K562 (cell line): ENCODE measurements around the gene CCDC18. TPM values are rescaled to one million over a fixed set of nuclear protein-coding genes. Genes with fewer than 3 reads are reported as not detected.

Source experiments
- ATAC-seq: fragments of 200-7000 bp; cut with Tn5 transposase; 3 replicates; pipeline ENCODE4 v1.9.1; 2020; ENCODE audit warnings: moderate library complexity
- BruUV-seq: library from RNA; stranded (reverse); fragments of 400-500 nt; replicated peaks from 2 replicates; lab custom pipeline; 2021; lab: Mats Ljungman, UMichigan
- CTCF ChIA-PET: fragments of 300-600 bp; formaldehyde crosslinking; extraction: SDS; loops from one replicate; lab custom pipeline; 2021; ENCODE audit warnings: low intra/inter-chr PET ratio; lab: Yijun Ruan, JAX
- POLR2A ChIA-PET: fragments of 300-600, 350-650 bp; sonication (Branson Sonifier 250); formaldehyde crosslinking; extraction: SDS; loops from one replicate; lab custom pipeline; 2021; ENCODE audit warnings: antibody characterized with exemption, inconsistent platforms; lab: Yijun Ruan, JAX
- DNase-seq, 4 experiments: peaks; one replicate each; pipeline versions ENCODE4 v3.0.0 to v3.0.0-alpha.2; 2011 to 2018; ENCODE audit warnings: low spot score in 3 of 4, mixed read lengths in 3 of 4; ENCODE audit errors: extremely low read depth in 1 of 4
- FAIRE-seq: peaks from 2 replicates; lab custom pipeline; 2011; peaks lifted over from hg19 to GRCh38; lab: Jason Lieb, UNC
- H2AFZ ChIP-seq: 2 replicates; pipeline ENCODE4 v1.6.0; 2011; ENCODE audit warnings: low read depth, low read length, control low read depth, inconsistent platforms
- H3K27ac ChIP-seq: fragments of 200-600 bp; 3 replicates; pipeline ENCODE4 v1.8.0; 2011; ENCODE audit warnings: low read depth, mild to moderate bottlenecking, control low read depth, inconsistent platforms, low read length, moderate library complexity, mixed read lengths; ENCODE audit errors: extremely low read depth
- H3K27me3 ChIP-seq, 2 experiments: fragments of 300-600 bp in 1 of 2; 2 replicates in 1 of 2; 3 replicates in 1 of 2; pipeline versions ENCODE4 v1.6.0 to v1.8.0; 2011; ENCODE audit warnings: inconsistent platforms in 2 of 2, low read length in 2 of 2, mild to moderate bottlenecking in 1 of 2, mixed read lengths in 1 of 2, moderate library complexity in 1 of 2; ENCODE audit not compliant: control insufficient read depth in 2 of 2, insufficient read depth in 2 of 2
- H3K36me3 ChIP-seq: fragments of 300-600 bp; 3 replicates; pipeline ENCODE4 v1.8.0; 2011; ENCODE audit warnings: mild to moderate bottlenecking, low read length, inconsistent platforms; ENCODE audit not compliant: control insufficient read depth, insufficient read depth
- H3K4me1 ChIP-seq, 2 experiments: fragments of 200-600 bp in 1 of 2; replicated peaks in 1 of 2; 2 replicates in 1 of 2; 3 replicates in 1 of 2; pipeline versions ENCODE4 v1.5.1 to v1.8.0; 2011; ENCODE audit warnings: inconsistent platforms in 2 of 2, low read length in 2 of 2, mild to moderate bottlenecking in 1 of 2, mixed read lengths in 1 of 2, moderate library complexity in 1 of 2; ENCODE audit not compliant: control insufficient read depth in 2 of 2, insufficient read depth in 2 of 2
- H3K4me2 ChIP-seq: 2 replicates; pipeline ENCODE4 v1.6.1; 2011; ENCODE audit warnings: low read length, control low read depth, inconsistent platforms, mixed read lengths; ENCODE audit not compliant: insufficient read depth
- H3K4me3 ChIP-seq: fragments of 200-600 bp; sonication (generic), shearing (Covaris generic); 2 replicates; pipeline ENCODE4 v1.5.1; 2016; ENCODE audit warnings: control low read depth, inconsistent platforms
- H3K79me2 ChIP-seq: fragments of 200-600 bp; 3 replicates; pipeline ENCODE4 v1.8.0; 2011; ENCODE audit warnings: low read length, inconsistent platforms; ENCODE audit not compliant: control insufficient read depth, insufficient read depth
- H3K9ac ChIP-seq, 2 experiments: 2 replicates each; pipeline versions ENCODE4 v1.6.0 to v1.6.1; 2011; ENCODE audit warnings: low read depth in 2 of 2, low read length in 2 of 2, control low read depth in 1 of 2, inconsistent platforms in 1 of 2, mild to moderate bottlenecking in 1 of 2, mixed read lengths in 1 of 2; ENCODE audit not compliant: insufficient read depth in 1 of 2
- H3K9me1 ChIP-seq: one replicate; pipeline ENCODE4 v1.6.0; 2011; ENCODE audit warnings: inconsistent platforms, mild to moderate bottlenecking, low read length, moderate library complexity; ENCODE audit not compliant: control insufficient read depth, insufficient read depth
- H3K9me3 ChIP-seq: replicated peaks from 2 replicates; pipeline ENCODE4 v1.5.1; 2011; ENCODE audit warnings: low read depth, low read length, inconsistent platforms; ENCODE audit not compliant: control insufficient read depth, insufficient read depth
- H4K20me1 ChIP-seq: replicated peaks from 2 replicates; pipeline ENCODE4 v1.6.1; 2011; ENCODE audit warnings: low read length, inconsistent platforms, mixed read lengths; ENCODE audit not compliant: control insufficient read depth, insufficient read depth
- CCNT2 ChIP-seq: IDR thresholded peaks from 2 replicates; pipeline ENCODE4 v1.6.1; 2011; ENCODE audit warnings: borderline replicate concordance, low read depth, mild to moderate bottlenecking, moderate library complexity, mixed read lengths, low read length; ENCODE audit not compliant: insufficient read length; ENCODE audit errors: extremely low read depth
- CREM ChIP-seq: IDR thresholded peaks from 2 replicates; pipeline ENCODE4 v1.6.1; 2014; ENCODE audit warnings: antibody characterized with exemption, low read depth
- EP300 ChIP-seq: IDR thresholded peaks from 2 replicates; pipeline ENCODE4 v1.6.1; 2012; ENCODE audit warnings: low read length, improper control_type of control experiment
- ETV6 ChIP-seq, 3 experiments: fragments of 150-350 bp in 1 of 3; sonication (generic) in 1 of 3; formaldehyde crosslinking in 1 of 3; IDR thresholded peaks; 2 replicates each; pipeline versions ENCODE4 v1.6.1 to v1.8.0; 2014 to 2022; ENCODE audit warnings: borderline replicate concordance in 2 of 3, low read depth in 2 of 3, antibody characterized with exemption in 1 of 3, low read length in 1 of 3, mild to moderate bottlenecking in 1 of 3, missing genetic modification reagents in 1 of 3
- IRF9 ChIP-seq: fragments of 450-650 bp; IDR thresholded peaks from 2 replicates; pipeline ENCODE4 v1.6.1; 2016; ENCODE audit warnings: missing biosample characterization, missing genetic modification characterization
- LARP7 ChIP-seq: fragments of 450-650 bp; IDR thresholded peaks from 2 replicates; pipeline ENCODE4 v1.6.1; 2016
- MAZ ChIP-seq, 2 experiments: fragments of 450-650 bp in 1 of 2; sonication (generic) in 1 of 2; formaldehyde crosslinking; IDR thresholded peaks in 1 of 2; conservative IDR thresholded peaks in 1 of 2; 2 replicates each; pipeline versions ENCODE4 v1.4.0 to v1.5.0; 2020; ENCODE audit warnings: mild to moderate bottlenecking in 1 of 2, missing genetic modification reagents in 1 of 2
- NR2C1 ChIP-seq, 2 experiments: fragments of 450-650 bp; IDR thresholded peaks; 2 replicates each; pipeline ENCODE4 v1.6.1; 2017; ENCODE audit warnings: mild to moderate bottlenecking in 2 of 2, antibody characterized with exemption in 1 of 2, inconsistent platforms in 1 of 2, missing compliant biosample characterization in 1 of 2, missing genetic modification characterization in 1 of 2
- SETDB1 ChIP-seq: IDR thresholded peaks from one replicate; pipeline ENCODE4 v1.6.1; 2012; ENCODE audit warnings: low read length, control low read depth, inconsistent platforms
- STAG1 ChIP-seq: sonication (generic); formaldehyde crosslinking; IDR thresholded peaks from 2 replicates; pipeline ENCODE4 v1.5.0; 2020; ENCODE audit warnings: missing genetic modification reagents, borderline replicate concordance
- TAF9B ChIP-seq: fragments of 450-650 bp; IDR thresholded peaks from 2 replicates; pipeline ENCODE4 v1.6.1; 2018; ENCODE audit warnings: mild to moderate bottlenecking; ENCODE audit not compliant: partially characterized antibody
- TAL1 ChIP-seq: fragments of 450-650 bp; IDR thresholded peaks from 2 replicates; pipeline ENCODE4 v1.6.1; 2016; ENCODE audit warnings: mild to moderate bottlenecking
- U2AF2 ChIP-seq: fragments of 200-400 bp; formaldehyde crosslinking; optimal IDR thresholded peaks from 2 replicates; pipeline ENCODE3; 2017; ENCODE audit warnings: low read depth, mild to moderate bottlenecking, low read length
- ZFP1 ChIP-seq: fragments of 450-650 bp; formaldehyde crosslinking; IDR thresholded peaks from 2 replicates; pipeline ENCODE4 v1.4.0; 2020; ENCODE audit warnings: mild to moderate bottlenecking, mixed read lengths
- ZNF146 ChIP-seq: IDR thresholded peaks from one replicate; pipeline ENCODE4 v1.6.1; 2018; ENCODE audit warnings: missing compliant biosample characterization; ENCODE audit not compliant: unreplicated experiment
- ZNF24 ChIP-seq: fragments of 450-650 bp; IDR thresholded peaks from 2 replicates; pipeline ENCODE4 v1.6.1; 2016
- ZNF778 ChIP-seq: fragments of 450-650 bp; formaldehyde crosslinking; IDR thresholded peaks from 2 replicates; pipeline ENCODE4 v1.4.0; 2020; ENCODE audit warnings: mild to moderate bottlenecking, moderate library complexity
- WGBS: fragments of 100-300 bp; shearing (Covaris generic); methylation state at CpG from one replicate; pipeline ENCODE4 v1.1.6; 2016; ENCODE audit warnings: low coverage, mixed read lengths; ENCODE audit not compliant: insufficient coverage; ENCODE audit errors: missing lambda C conversion rate; 5-methylcytosine and 5-hydroxymethylcytosine counted together
- in situ Hi-C: fragments of 300-500 bp; cut with MboI; formaldehyde crosslinking; loops from 4 replicates; pipeline ENCODE4 v1.15.0; 2018; ENCODE audit warnings: inconsistent platforms, mixed read lengths
- intact Hi-C: fragments of 100-400 bp; cut with micrococcal nuclease; formaldehyde crosslinking; loops from 2 replicates; pipeline ENCODE4 v1.14.2; 2022
- polyA plus RNA-seq, 8 experiments: library from polyadenylated mRNA; depleted of rRNA in 4 of 8; stranded (reverse) in 5 of 8; unstranded in 3 of 8; fragments of >200 nt; fragmentation: Nextera tagmentation in 2 of 8; fragmentation: Illumina TruSeq in 1 of 8; extraction: Ambion mirVana in 2 of 8; extraction: Trizol in 1 of 8; gene quantifications; 2 replicates each; pipeline versions ENCODE4 v1.2.1 to v1.2.3, GENCODE V29; 2011 to 2014; ENCODE audit warnings: inconsistent platforms in 1 of 8, missing spikeins in 1 of 8
- total RNA-seq, 7 experiments: library from RNA; depleted of rRNA in 6 of 7; stranded (reverse); fragments of >200 nt in 6 of 7; fragmentation: Illumina TruSeq in 2 of 7; extraction: Trizol in 2 of 7; gene quantifications; 2 replicates each; pipeline versions ENCODE4 v1.2.1 to v1.2.3, GENCODE V29; 2011 to 2021; ENCODE audit warnings: low replicate concordance in 1 of 7

Gene CCDC18
- total and polyA plus RNA-seq, 9 of the 15 experiments (the other 6 are each of a cell fraction or from before 2014, with no cell fraction given), result 19.5 to 34.2 (median 24.3) TPM

DNA sequence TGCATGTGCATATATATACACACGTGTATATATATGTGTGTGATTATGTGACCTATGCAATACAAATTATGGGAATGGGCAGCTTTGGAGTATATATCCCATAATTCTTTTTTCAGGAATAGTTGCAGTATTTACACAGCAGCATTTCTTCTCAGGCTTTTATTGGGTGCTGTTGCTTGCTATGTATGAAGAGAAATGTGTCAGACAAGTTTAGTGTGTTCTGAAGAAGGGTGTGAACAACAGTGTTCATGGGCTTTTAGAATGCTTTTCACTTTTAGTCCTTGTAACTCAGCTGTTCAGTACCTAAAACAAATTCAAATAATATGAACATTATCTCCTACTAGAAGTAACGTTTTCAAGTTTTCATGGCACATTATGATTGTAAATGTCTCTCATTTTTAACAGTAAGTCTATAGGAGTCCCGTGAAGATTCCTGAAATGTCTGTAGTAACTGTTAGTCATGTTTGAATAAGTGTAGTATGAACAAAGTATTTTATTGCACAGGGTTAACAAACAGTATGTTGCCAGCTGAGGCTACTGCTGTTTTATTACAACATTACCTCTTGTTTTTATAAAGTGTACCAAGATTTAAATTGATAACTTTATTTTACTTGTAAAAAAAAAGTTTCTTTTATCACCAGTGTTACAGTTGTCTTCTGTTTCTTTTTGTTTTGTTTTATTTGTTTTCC lies 42.8 kb upstream of the CCDC18 start:
- POLR2A ChIA-PET, result no interaction called here
- Histone ChIP-seq H3K9me1 (no peaks in the 10 kb centered on the region), H2AFZ (no peak overlapping the region), H3K4me2 (no peak overlapping the region), H3K9me3 (no peaks in the 10 kb centered on the region), H3K4me1 (no peaks in the 10 kb centered on the region), H3K4me3 (no peak overlapping the region)
- no peak for FAIRE-seq
- DNase-seq, result no peak
- CTCF ChIA-PET, result no interaction called here
- in situ Hi-C loops, result no loop called here
- no TSS peak for BruUV-seq
- ATAC-seq, result no peak
- TF ChIP-seq TAL1 (no peak), STAG1 (CRISPR knock-in tag) (no peak), U2AF2 (no peak), IRF9 (tag) (no peak), ZFP1 (CRISPR knock-in tag) (no peak), ZNF146 (no peak), CREM (no peak), CCNT2 (no peak), EP300 (no peak), SETDB1 (no peak), MAZ (CRISPR knock-in tag; conservative IDR thresholded peaks at IDR 0.05 in 1 of 2, IDR thresholded peaks at IDR 0.05 in 1 of 2) (no peak), LARP7 (no peak), ZNF778 (CRISPR knock-in tag) (no peak), NR2C1 (IDR thresholded peaks at IDR 0.05) (no peak), NR2C1 (tag; IDR thresholded peaks at IDR 0.05) (no peak), ZNF24 (no peak), ETV6 (IDR thresholded peaks at IDR 0.05; ENCODE audit: borderline replicate concordance in 1 of 2, low read depth in 2 of 2, low read length in 1 of 2) (no peak), ETV6 (CRISPR knock-in tag; IDR thresholded peaks at IDR 0.05; ENCODE audit: borderline replicate concordance) (no peak), TAF9B (no peak)
- TF ChIP-seq, all 486 proteins: peak for 0
- Histone ChIP-seq H3K9ac (no peak overlapping the region), H3K27ac (no peak overlapping the region), H3K36me3 (peaks cover 90% of the 10 kb centered on the region), H3K79me2 (no peaks in the 10 kb centered on the region), H3K27me3 (no peaks in the 10 kb centered on the region), H4K20me1 (no peaks in the 10 kb centered on the region)
- 55% methylated on average over 3 of the region's 3 CpGs for whole genome bisulfite sequencing
- intact Hi-C loops, result loop anchor here (5.0 kb wide), 1 partner anchor 55 kb away; no protein-coding TSS in a partner anchor
